Esophagus squamous epithelium (tissue), 4 donors: ENCODE measurements around the gene CALM1.

Experiments
- POLR2A ChIP-seq, 4 donors: fragments of 450-650 bp; IDR thresholded peaks; one replicate each; pipeline ENCODE4 v1.6.1; 2017; ENCODE audit warnings: antibody characterized with exemption in 4 of 4, mild to moderate bottlenecking in 4 of 4, moderate library complexity in 3 of 4
- TF ChIP-seq, protein P1 (sequence below), 6 experiments: fragments of 450-650 bp in 4 of 6; fragments of 200-600 bp in 2 of 6; sonication (generic) in 2 of 6; IDR thresholded peaks; one replicate each; pipeline ENCODE4 v1.5.1; 2016 to 2019; ENCODE audit warnings: antibody characterized with exemption in 6 of 6, mild to moderate bottlenecking in 4 of 6, moderate library complexity in 4 of 6

- TF ChIP-seq, protein P1, sequence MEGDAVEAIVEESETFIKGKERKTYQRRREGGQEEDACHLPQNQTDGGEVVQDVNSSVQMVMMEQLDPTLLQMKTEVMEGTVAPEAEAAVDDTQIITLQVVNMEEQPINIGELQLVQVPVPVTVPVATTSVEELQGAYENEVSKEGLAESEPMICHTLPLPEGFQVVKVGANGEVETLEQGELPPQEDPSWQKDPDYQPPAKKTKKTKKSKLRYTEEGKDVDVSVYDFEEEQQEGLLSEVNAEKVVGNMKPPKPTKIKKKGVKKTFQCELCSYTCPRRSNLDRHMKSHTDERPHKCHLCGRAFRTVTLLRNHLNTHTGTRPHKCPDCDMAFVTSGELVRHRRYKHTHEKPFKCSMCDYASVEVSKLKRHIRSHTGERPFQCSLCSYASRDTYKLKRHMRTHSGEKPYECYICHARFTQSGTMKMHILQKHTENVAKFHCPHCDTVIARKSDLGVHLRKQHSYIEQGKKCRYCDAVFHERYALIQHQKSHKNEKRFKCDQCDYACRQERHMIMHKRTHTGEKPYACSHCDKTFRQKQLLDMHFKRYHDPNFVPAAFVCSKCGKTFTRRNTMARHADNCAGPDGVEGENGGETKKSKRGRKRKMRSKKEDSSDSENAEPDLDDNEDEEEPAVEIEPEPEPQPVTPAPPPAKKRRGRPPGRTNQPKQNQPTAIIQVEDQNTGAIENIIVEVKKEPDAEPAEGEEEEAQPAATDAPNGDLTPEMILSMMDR (IDR thresholded peaks at IDR 0.05): no peak
- TF ChIP-seq POLR2A (IDR thresholded peaks at IDR 0.05): no peak
Measured at GRCh38 chr14:90449411-90449810, 52.6 kb downstream of the CALM1 start.
